Measurements from ENCODE around the gene TSTD1. TPM values are rescaled to one million over a fixed set of nuclear protein-coding genes. Genes with fewer than 3 reads are reported as not detected.
A peak's percentile ranks its signal among the peaks of the same experiment; 100 is the strongest.

TSTD1 gene
- total and polyA plus RNA-seq, 10 of the 15 experiments (the other 5 are each of a cell fraction or from before 2014, with no cell fraction given), result 33.3 to 145 (median 89.4) TPM

- TF ChIP-seq, protein P1, sequence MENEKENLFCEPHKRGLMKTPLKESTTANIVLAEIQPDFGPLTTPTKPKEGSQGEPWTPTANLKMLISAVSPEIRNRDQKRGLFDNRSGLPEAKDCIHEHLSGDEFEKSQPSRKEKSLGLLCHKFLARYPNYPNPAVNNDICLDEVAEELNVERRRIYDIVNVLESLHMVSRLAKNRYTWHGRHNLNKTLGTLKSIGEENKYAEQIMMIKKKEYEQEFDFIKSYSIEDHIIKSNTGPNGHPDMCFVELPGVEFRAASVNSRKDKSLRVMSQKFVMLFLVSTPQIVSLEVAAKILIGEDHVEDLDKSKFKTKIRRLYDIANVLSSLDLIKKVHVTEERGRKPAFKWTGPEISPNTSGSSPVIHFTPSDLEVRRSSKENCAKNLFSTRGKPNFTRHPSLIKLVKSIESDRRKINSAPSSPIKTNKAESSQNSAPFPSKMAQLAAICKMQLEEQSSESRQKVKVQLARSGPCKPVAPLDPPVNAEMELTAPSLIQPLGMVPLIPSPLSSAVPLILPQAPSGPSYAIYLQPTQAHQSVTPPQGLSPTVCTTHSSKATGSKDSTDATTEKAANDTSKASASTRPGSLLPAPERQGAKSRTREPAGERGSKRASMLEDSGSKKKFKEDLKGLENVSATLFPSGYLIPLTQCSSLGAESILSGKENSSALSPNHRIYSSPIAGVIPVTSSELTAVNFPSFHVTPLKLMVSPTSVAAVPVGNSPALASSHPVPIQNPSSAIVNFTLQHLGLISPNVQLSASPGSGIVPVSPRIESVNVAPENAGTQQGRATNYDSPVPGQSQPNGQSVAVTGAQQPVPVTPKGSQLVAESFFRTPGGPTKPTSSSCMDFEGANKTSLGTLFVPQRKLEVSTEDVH (IDR thresholded peaks at IDR 0.05; ENCODE audit: low read depth, partially characterized antibody), result no peak
- no peak for TF ChIP-seq CBFB (IDR thresholded peaks at IDR 0.05; ENCODE audit: low read depth)
Observed at GRCh38 chr1:161069241-161069640, 30.5 kb upstream of the TSTD1 start (continued).

DNA sequence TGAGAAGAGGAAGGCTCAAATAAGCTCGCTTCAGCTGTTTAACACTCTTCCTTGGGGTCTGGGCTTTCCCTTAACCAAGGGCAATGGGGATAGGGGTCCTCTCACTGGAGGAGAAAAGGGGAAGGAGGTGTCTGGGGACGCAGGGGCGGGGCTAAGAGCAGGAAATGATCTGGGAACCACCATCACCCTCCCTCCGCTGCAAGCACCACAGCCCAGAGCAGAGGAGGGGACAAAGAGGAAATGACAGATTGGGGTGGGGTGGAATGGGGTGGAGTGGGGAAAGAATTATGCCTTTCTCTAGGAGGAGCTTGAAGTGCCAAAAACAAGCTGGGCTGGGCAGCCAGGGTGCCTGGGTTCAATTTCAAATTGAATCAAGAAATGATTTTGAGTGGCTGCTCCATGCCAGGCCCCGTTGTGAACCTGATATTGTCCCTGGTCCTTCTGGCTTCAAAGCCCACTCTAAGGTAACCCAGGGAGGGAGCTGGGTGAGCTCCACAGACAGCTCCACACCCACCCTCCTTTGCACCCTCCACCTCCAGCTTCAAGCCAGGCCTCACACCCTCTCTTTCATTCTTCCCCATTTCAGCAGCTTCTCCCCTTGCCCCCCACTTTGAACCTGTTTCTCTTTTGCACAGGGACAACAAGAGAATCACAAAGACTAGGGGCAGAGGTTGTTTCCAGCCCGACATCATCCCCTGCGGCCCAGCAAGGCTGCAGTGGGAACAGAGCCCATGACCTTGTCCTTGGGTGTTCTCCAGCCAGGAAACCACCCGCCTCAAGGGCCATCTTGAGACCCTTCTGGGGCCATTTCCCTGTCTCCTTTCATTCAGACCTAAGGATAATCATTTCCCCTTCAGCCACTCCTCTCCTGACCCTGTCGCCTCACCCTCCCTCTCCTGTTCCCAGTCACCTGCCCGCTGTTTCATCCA is 29.8 kb upstream of the TSTD1 start:
- WGBS (ENCODE audit: insufficient coverage, insufficient replicate concordance, low lambda C conversion rate, missing lambda C conversion rate), result 0% methylated on average over 9 of the region's 10 CpGs
- TSS peak; percentile 98 for BruUV-seq (replicated peaks)
- 0 out of 4 replicates have a peak, but pooled peaks cover 0 to 9% of the 10 kb centered on the region in 2 experiments for H3K36me3 ChIP-seq (ENCODE audit: control insufficient read depth in 2 of 2, insufficient read depth in 2 of 2, low read length in 1 of 2)
- POLR2A ChIA-PET, result interaction anchor here (0.5 to 6.8 kb wide), 21 partner anchors 8 to 272 kb away, joined by 3 to 139 read pairs (median 4); partner anchors contain the start of genes F11R, KLHDC9, LY9 and NIT1
- SMC1A ChIA-PET (ENCODE audit: uncharacterized antibody, unreplicated experiment), result interaction anchor here (0.5 to 9.0 kb wide), 19 partner anchors 9 to 271 kb away, joined by 3 to 134 read pairs (median 5); partner anchors contain the start of genes F11R, KLHDC9, NIT1 and PFDN2
- H3K9ac ChIP-seq (ENCODE audit: control insufficient read depth, insufficient read depth, low read length), result peak overlapping the region; percentile 98
- intact Hi-C loops (cut with micrococcal nuclease; ENCODE audit: unreplicated experiment) (loop anchor here (1.0 to 2.0 kb wide), 3 partner anchors 22 to 76 kb away; no protein-coding TSS in a partner anchor), in situ Hi-C loops (cut with MboI) (no loop called here)
- peak; percentile 86 for DNase-seq (ENCODE audit: low read depth, low spot score)
- peak; percentile 81 for ATAC-seq
- RAD21 ChIA-PET (ENCODE audit: unreplicated experiment), result interaction anchor here (0.6 to 7.1 kb wide), 22 partner anchors 23 to 429 kb away, joined by 3 to 107 read pairs (median 4); partner anchors contain the start of genes F11R, KLHDC9, NIT1 and PFDN2
- peak; percentile 95 for FAIRE-seq
- H3K4me2 ChIP-seq (ENCODE audit: control insufficient read depth, insufficient read depth), result peak overlapping the region; percentile 99
- H3K27me3 ChIP-seq (replicated peaks in 1 of 2; ENCODE audit: control insufficient read depth in 2 of 2, insufficient read depth in 2 of 2, low read length in 1 of 2), result no peaks in the 10 kb centered on the region
- peak overlapping the region; percentile 98 for H3K27ac ChIP-seq (ENCODE audit: control insufficient read depth, insufficient read depth)
- H2AFZ ChIP-seq (ENCODE audit: control insufficient read depth, low read depth, low read length), result no peak overlapping the region
- no peaks in the 10 kb centered on the region for H3K9me3 ChIP-seq (replicated peaks; ENCODE audit: control insufficient read depth, insufficient read depth, low read length)
- H3K4me3 ChIP-seq, result peak overlapping the region; percentile 94
- CTCF ChIA-PET, result interaction anchor here (0.8 to 8.6 kb wide), 10 partner anchors 23 to 123 kb away, joined by 3 to 111 read pairs (median 6); partner anchors contain the start of genes KLHDC9, TSTD1 and USF1
- H4K20me1 ChIP-seq (ENCODE audit: control insufficient read depth, insufficient read depth), result peaks cover 11% of the 10 kb centered on the region; the same call in 1 of the 2 replicates
- peaks cover 56% of the 10 kb centered on the region for H3K79me2 ChIP-seq (ENCODE audit: control insufficient read depth, insufficient read depth, low read length)
- H3K4me1 ChIP-seq (ENCODE audit: control insufficient read depth, insufficient read depth, low read length), result peaks cover 20% of the 10 kb centered on the region
- peak; percentile 56; the same call in 1 of the 2 replicates for TF ChIP-seq ESRRA (IDR thresholded peaks at IDR 0.05; ENCODE audit: low read length)
- TF ChIP-seq ATF7 (IDR thresholded peaks at IDR 0.05; ENCODE audit: low read depth), result peak; percentile 46
- TF ChIP-seq EGR1 (IDR thresholded peaks at IDR 0.05; ENCODE audit: borderline replicate concordance in 1 of 2, low read depth in 2 of 2, low read length in 2 of 2), result 0 out of 3 replicates have a peak, but pooled peaks of 1 of the 2 experiments have one; percentile 5
- TF ChIP-seq, protein P2, sequence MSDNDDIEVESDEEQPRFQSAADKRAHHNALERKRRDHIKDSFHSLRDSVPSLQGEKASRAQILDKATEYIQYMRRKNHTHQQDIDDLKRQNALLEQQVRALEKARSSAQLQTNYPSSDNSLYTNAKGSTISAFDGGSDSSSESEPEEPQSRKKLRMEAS (IDR thresholded peaks at IDR 0.05; ENCODE audit: low read depth, low read length), result no peak
- no peak for TF ChIP-seq NR2C1 (IDR thresholded peaks at IDR 0.05)
- TF ChIP-seq NBN (IDR thresholded peaks at IDR 0.05), result peak; percentile 32; the same call in 1 of the 2 replicates
- TF ChIP-seq EED (IDR thresholded peaks at IDR 0.05; ENCODE audit: low read depth), result peak; percentile 48
- 0 out of 4 replicates have a peak, but pooled peaks of 1 of the 2 experiments have one; percentile 36 for TF ChIP-seq SRF (IDR thresholded peaks at IDR 0.05; ENCODE audit: low read depth in 2 of 2, low read length in 2 of 2)
- peak; percentile 11; the same call in 1 of the 2 replicates for TF ChIP-seq DPF2 (IDR thresholded peaks at IDR 0.05)
- TF ChIP-seq SREBF2 (IDR thresholded peaks at IDR 0.05; ENCODE audit: low read length), result no peak
- peak; percentile 57; the same call in 1 of the 2 replicates for TF ChIP-seq POLR2A (IDR thresholded peaks at IDR 0.05; ENCODE audit: low read depth, low read length)
- TF ChIP-seq WRNIP1 (IDR thresholded peaks at IDR 0.05; ENCODE audit: borderline replicate concordance, low read depth, low read length), result no peak
- TF ChIP-seq RELB (IDR thresholded peaks at IDR 0.05; ENCODE audit: low read depth), result peak; percentile 64; the same call in 1 of the 2 replicates
- peak; percentile 69; the same call in 1 of the 2 replicates for TF ChIP-seq GABPA (IDR thresholded peaks at IDR 0.05; ENCODE audit: low read depth)
- TF ChIP-seq HDGF (IDR thresholded peaks at IDR 0.05), result peak; percentile 93
